GM21515 (cell line): Measurements from ENCODE around the gene HCAR3.
"Not testable (repeated sequence)": the region's sequence is repeated elsewhere in the genome, so short reads cannot be mapped to it uniquely, and the experiment has no call there.

Experiments used
- ATAC-seq: cut with Tn5 transposase; IDR thresholded peaks from one replicate; pipeline ENCODE4 v1.9.1; 2021; ENCODE audit not compliant: unreplicated experiment

HCAR3 gene

DNA sequence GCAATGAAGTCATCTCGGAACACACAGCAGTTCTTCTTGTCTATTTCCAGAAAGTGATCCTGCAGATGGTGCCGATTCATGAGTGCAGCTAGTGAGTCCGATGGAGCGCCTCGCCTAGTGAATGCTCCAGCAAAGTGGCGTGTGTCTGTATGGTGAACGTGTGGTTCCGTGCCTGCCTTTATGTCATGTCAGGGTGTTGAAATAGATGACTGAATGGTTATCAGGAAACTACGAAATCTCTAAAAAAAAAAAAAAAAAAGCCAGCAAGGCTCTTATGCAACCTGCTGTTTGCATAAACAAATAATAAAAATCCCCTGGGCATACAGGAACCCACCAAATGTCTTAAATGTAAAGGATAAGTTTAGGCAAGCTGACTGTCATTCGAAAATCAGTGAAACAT is at the start of gene HCAR3:
Gene HCAR3, minus strand, starts transcription at position 154 of the 400 bp plus-strand sequence. Its CDS starts 74 bp downstream, at position 80.
- ATAC-seq: not testable (repeated sequence)

DNA sequence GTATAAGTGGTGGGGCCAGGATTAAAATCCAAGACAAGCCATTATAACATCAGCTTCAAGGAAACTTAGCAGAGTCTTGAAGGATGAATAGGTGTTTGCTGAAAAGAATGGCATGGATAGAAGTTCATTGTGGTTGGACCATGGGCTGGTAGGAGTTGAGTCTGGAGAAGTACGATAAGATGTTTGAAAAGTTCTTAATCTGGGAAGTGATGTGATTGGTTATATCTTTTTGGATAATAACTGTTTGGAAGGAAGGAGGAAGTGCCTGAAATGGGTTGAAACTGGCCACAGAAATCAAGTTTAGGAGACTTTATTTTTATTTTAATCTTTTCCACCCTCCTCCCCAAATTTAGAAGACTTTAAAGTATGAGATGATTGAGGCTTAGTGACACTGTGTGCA is 41.0 kb upstream of the HCAR3 start:
- no peak for ATAC-seq

DNA sequence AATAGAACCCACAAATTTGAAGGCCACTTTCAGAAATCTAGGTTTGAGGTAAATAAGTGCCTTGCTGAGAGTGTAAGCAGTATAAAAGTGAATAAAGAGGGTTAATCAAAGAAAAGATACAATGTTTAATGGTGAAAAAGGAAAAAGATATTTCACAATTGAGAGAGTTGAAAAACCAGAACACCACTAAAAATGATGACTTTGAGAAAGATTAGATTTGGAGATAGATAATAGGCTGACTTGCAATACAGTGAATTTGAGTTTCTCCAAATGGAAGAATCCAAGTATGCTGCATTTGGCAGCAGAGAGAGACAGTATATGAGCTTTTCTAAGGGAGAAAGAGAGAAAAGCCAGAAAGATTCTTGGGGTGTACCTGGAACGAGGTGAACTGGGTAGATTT is 38.2 kb upstream of the HCAR3 start:
- no peak for ATAC-seq

DNA sequence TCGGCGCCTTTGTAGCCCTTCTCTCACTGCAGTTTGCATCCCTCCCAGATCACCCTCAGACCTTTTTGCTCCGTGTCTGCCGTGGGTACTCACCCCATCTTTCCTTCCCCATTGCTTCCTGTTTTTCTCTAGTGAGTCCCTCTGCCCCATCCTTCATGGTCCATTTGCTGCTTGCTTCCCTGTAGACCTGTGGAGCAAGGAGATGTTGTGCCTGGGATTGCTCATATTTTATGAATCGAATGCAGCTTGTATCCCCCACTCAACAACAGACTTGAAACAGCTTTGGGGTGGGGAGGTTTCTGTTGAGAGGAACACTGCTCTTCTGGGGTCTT is 36.7 kb upstream of the HCAR3 start:
- no peak for ATAC-seq

DNA sequence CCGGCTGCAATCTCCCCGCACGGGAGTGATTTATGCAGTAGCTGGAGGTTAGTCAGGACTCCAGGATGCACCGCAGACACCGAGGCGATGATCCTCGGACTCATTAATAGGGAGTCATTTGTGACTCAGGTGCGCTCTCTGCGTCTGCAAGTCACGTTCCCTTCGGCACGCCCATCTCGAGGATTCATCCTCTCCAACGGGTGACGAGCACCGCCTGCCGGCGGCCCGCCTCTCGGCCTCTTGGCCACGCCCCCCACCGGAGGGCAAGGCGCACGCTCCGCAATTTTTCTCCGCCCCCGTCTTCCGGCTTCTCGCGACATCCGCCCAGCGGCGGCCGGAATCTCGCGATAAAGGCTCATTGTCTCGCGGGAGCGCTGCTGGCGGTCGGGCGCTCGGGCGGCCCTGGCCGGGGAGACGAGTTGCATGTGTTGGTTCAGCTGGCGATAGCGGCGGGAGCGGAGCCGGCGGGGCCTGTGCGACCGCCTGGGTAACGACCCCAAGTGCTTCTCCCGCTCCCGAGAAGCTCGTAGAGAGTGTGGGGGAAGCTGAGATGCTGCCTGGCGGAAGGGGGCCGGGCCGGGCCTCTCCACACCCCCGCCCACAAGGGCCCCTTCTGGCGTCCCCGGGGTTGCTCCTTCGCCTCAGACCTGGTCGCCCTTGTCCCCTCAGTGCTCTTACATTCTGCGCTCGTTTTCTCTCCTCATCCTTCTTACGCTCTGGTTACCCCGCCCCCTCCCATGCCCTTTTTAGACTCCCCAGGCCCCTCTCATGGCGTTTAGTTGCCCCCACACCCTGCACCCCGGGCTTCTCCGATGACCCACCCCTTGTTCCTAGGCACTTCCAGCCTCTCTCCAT is 36.1 kb upstream of the HCAR3 start, which contains the start of gene DENR:
Gene DENR, plus strand, starts transcription at position 361 of the 855 bp plus-strand sequence. CDS start 878 bp downstream, outside the sequence.
- ATAC-seq: peak; percentile 91

DNA sequence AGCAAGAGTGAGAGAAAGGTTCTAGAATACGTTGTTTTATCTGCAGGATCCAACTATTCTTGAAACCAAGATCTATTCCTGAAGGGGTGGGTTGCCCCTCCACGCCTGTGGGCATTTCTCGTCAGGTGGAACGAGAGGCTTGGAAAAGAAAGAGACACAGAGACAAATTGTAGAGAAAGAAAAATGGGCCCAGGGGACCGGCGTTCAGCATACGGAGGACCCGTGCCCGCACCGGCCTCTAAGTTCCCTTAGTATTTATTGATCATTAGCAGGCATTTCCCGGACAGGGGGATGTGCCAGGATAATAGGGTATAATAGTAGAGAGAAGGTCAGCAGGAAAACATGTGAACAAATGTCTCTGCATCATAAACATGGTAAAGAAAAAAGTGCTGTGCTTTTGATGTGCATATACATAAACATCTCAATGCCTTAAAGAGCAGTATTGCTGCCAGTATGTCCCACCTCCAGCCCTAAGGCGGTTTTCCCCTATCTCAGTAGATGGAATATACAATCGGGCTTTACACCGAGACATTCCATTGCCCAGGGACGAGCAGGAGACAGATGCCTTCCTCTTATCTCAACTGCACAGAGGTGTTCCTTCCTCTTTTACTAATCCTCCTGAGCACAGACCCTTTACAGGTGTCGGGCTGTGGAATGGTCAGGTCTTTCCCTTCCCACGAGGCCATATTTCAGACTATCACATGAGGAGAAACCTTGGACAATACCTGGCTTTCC is 34.3 kb upstream of the HCAR3 start:
- ATAC-seq: not testable (repeated sequence)

DNA sequence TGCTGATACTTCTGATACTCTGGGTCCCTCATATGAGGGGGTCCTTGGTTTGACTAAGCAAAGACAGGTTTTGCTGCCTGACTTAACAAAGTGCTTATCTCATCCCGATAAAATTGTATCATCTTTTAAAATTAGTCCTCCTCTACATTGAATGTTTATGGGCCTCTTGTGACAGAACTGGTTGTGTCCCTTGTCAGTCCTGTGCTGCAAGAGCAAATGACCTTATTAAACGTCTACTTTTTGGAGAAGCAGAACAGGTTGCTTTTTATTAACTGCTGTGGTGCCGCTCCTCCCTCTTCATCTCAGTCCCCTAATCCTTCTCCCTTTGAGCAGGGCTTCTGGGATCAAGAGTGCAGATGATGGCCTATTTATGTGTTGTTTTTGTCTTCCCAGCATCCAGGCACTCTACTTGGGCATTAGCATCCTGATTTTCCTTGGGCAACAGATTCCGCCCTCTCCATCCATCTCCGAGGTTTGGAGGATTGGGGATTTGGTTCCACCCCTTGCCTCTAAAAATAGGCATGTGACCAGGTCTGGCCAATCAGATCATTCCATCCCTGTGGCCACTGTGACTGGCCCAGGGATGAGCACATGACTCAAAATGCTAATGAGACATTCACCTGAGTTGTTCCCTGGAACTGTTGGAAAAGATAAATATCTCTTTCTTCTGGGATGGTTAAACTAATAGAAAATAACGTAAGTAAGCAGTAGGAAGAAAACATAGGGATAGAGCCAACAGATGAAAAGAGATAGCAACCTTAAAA is 33.1 kb upstream of the HCAR3 start:
- ATAC-seq: no peak

DNA sequence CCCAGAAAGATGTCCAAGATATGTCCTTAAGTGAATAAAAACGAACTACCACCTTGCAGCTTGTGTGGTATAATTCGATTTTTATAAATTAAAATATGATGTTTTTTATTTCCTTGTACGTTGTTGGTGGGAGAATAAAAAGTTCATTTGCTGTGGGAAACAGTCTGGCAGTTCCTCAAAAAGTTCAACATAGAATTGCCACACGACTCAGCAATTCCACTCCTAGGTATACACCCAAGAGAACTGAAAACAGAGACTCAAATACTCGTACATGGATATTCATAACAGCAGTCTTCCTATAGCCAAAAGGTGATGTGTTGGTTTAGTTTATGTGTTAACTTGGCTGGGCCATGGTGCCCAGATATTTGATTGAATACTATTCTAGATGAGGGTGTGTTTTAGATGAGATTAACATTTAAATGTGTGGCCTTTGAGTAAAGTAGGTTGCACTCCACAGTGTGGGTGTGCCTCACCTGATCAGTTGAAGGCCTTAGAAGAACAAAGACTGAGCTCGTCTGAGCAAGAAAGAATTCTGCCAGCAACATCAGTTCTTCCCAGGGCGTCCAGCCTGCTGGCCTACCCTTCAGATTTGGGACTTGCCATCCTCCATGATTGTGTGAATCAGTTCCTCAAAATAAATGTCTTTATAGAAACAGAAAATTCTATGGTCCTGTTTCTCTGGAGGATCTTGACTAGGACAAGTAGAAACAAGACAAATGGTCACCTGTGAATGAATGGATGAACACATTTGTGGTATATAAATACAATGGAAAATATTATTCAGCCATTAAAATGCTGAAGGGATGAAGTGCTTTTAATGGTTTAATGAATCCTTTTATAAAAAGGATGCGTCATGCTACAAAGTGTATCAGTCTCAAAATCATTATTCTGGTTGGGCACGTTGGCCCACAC is 30.9 kb upstream of the HCAR3 start:
- ATAC-seq: no peak

DNA sequence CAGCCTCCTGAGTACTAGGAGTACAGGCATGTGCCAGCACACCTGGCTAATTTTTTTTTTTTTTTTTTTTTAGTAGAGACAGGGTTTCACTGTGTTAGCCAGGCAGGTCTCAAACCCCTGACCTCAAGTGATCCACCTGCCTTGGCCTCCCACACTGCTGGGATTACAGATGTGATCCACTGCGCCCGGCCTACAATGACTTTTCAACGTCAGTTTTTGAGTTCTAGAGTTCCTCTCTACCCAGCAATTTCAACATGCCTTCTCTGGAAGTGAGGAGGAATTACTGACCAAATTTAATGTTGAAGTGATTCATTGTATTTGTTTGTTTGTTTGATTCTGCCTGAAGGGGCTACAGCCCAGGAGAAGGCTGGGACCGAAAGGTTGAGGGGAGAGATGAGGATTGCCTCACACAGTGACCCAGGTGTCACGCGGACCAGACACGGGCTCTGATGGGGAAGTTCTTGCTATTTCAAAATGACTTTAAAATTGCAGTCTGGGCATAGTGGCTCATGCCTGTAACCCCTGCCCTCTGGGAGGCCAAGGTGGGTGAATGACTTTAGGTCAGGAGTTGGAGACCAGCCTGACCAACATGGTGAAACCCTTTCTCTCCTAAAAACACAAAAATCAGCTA is 27.4 kb upstream of the HCAR3 start:
- ATAC-seq: no peak

DNA sequence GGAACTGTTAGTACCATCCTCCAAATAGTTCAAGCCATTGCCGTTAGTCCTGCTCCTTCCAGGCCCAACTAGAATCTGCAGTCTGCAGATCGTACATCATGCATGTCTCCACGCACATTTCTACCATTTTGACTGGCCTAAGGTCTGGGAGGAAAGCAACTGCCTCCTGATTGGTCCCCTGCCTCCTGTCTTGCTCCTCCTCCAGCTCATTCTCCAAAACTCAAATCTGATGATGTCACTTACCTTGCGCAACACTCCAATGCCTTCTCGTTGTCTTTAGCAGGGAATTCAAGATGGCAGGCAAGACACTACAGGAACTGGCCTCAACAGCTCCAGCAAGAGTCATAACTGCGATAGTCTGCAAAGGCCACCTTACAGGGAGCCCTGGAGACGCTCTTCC is 23.7 kb upstream of the HCAR3 start:
- ATAC-seq: no peak

DNA sequence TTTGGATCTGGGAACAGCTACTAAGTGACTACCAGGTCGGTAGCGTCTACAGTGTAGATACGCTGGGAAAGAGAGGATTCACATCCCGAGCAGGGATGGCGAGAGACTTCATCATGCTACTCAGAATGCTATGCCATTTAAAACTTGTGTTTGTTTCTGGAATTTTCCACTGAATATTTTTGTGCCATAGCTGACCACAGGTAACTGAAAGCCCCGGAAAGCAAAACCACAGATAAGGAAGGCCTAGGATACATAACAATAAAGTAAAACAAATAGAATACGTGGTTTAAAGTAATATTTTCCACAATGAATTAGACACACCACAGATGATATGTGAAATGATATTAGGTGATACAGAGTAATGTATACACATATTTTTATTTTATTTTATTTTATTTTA is 22.0 kb upstream of the HCAR3 start:
- ATAC-seq: no peak

DNA sequence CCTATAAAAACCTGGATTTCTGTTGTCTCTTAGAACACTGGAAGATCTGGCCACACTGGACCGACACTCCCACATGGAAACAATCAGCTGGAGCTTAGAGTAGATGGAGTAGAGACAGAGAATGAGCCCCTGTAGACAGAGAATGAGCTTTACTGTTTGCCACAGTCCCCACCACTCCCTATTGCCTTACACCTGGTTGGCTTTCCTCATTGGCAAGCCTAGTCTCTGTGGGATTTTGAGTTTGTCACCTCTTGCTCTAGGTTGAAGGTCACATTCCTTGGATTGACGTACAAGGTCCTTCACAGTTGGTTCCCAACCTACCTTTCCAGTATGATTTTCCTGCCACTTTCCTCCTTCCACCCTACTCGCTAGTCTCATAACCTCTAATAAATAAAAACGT is 16.0 kb upstream of the HCAR3 start:
- ATAC-seq: no peak

DNA sequence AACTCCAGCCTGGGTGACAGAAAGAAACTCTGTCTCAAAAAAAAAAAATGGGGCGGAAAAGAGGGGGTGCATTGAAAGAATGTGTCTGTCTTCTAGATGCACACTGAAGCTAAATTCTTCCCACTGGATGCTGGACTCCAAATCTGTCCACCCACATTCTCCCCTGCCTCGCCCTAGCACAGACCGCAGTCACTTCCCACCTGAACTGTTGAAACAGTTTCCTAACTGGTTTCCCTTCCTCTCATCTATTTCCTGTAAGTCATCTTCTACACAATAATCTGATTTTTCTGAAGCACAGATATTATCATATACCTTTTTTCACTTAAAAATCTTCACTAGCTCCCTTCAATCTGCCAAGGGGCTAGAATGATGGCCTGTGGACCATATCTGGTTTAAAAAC is 15.6 kb upstream of the HCAR3 start:
- ATAC-seq: no peak

DNA sequence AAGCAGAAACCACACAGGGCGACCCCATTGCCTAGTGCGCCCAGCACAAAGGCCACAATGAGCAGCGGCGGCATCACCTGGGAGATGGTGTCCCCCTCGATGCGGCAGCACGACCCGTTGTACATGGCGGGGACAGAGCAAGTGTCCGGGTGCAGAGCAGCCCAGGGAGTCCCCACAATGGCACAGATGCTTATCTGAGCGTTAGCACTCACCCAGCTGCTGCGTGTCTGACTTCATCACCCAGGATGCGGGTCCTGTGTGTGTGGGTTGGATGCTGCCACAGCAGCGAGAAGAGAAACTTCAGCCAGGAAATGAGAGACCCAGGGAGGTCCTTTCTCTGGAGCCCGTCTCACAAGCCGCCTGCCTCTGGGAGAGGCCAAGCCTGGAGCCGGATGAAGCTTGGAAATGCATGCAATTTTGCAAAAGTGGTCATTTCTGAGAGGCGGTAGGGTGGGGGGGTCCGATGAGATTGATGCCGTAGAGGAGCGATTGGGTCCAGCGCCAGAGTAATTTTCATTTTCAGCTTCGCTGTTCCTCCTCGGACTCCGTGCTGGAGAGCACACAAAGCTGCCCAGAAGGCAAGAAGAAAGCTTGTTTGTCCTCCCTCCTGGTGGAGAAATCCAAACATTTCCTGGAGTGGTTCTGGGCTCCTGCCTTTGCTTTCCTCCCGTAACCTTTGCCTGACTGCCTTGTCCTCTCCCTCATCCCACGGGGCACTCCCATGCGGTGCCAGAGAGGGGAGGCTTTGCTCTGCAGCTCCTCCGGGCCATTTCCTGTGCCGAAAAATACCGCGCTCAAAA is 13.8 kb upstream of the HCAR3 start, which contains the start of gene HCAR1:
Gene HCAR1, minus strand, starts transcription at position 630 of the 800 bp plus-strand sequence. Its CDS starts 505 bp downstream, at position 125.
- no peak for ATAC-seq

DNA sequence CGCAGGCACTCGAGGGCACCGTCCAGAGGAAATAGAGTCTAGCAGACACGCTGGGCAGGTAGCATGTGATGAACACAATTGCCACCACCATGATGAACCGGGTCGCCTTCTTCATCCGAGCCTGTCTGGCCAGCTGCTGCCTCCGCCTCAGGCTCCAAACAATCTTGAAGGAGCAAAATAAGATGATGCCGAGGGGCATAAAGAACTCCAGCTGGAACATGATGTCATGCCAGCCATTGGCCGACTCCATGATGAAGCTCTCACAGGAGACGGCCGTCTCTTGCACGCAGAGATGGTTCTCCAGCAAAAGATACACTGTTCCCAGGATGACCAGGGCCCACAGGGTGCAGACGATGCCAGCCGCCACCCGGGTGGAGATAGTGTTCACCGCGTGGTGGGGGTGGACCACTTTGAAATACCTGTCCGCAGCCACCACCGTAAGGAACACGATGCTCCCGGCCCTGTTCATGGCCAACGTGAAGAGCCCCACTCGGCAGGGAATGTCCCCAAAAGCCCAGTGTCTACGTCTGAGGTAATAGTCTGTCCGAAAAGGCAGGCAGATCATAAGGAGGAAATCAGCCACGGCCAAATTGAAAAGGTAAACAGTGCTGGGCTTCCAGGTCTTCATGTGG is 13.1 kb upstream of the HCAR3 start:
- no peak for ATAC-seq

DNA sequence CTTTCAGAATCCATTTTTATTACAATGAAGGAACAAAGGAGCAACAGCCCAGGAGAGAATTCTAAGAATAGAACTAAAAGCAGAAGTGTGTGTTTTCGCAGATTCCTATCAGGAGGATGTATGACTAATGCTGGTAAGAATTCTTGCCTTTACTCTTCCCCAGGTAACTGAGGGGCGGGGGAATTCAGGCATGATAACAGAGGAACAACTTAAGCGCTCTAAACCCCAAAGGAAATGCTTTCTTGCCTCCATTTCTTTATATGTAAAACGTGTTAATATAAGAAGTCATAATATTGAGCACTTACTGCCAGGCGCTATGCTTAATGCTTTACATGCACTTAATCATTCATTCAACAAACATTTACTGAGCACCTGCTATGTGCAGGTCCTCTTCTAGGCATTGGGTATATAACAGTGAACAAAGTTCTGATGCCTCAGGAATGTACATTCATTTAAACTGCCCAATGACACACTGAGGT is 9.5 kb upstream of the HCAR3 start:
- no peak for ATAC-seq

DNA sequence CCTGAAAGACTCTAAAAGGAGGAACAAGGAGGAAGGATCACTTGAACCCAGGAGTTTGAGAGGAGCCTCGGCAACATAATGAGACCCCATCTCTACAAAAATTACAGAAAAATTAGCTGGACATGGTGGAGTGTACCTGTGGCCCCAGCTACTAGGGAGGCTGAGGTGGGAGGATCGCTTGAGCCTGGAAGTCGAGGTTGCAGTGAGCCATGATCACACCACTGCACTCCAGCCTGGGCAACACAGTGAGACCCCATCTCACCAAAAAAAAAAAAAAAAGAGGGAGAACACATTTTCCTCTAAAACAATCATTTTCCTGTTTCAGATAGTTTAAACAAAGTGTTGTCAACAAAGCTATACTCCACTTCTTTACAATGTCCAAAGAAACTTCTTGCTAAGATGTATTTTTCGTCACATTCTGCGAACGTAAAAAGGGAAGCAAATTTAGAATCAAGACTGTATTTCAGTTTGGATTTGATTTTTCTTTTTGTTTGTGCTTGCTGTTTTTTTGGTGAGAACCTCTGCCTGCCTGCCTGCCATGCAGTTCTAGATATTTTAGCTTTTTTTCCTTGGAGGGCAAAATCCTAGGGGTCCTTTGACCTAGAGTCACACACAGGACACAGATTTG is 9.0 kb upstream of the HCAR3 start:
- ATAC-seq: no peak

DNA sequence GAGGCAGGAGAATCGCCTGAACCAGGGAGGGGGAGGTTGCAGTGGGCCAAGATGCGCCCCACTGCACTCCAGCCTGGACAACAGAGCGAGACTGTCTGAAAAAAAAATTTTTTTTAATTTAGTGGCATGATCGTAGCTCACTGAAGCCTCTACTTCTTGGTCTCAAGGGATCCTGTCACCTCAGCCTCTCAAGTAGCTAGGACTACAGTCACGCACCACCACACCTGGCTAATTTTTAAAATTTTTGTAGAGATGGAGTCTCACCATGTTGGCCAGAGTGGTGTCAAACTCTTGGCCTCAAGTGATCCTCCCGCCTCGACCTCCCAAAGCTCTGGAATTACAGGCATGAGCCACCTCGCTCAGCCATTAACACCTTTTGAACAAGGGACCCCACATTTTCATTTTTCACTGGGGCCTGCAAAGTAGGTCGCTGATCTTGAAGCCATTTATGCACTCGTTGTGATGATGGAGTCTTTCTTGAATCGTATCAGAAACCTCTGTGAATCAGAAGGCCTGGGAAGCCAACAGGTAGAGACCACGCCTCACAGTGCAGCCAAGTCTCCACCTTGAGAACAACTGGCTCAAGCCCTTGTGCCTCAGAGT is 8.1 kb upstream of the HCAR3 start:
- ATAC-seq: no peak
